CD4-positive, CD25-positive, alpha-beta regulatory T cell (primary cell): ENCODE data around the gene ARSB. TPM values are rescaled to one million over a fixed set of nuclear protein-coding genes. Genes with fewer than 3 reads are reported as not detected.

ENCODE experiments used
- ATAC-seq, 2 donors: fragments of 150-1000 bp; cut with Tn5 transposase; one replicate each; pipeline ENCODE4 v1.10.0; 2021; ENCODE audit warnings: low read depth in 2 of 2, moderate number of reproducible peaks in 2 of 2, moderate library complexity in 1 of 2
- DNase-seq, 3 donors: peaks; one replicate each; pipeline versions ENCODE4 v3.0.0 to v3.0.0-alpha.2; 2012 to 2022; ENCODE audit warnings: mixed read lengths in 1 of 3
- H3K27ac ChIP-seq: one replicate; pipeline ENCODE4 v1.7.0; 2013; ENCODE audit warnings: mild to moderate bottlenecking, low read length; ENCODE audit not compliant: insufficient read depth, poor library complexity, severe bottlenecking
- H3K27me3 ChIP-seq: one replicate; pipeline ENCODE4 v1.7.0; 2013; ENCODE audit warnings: low read length; ENCODE audit not compliant: control insufficient read depth, insufficient read depth
- H3K36me3 ChIP-seq: one replicate; pipeline ENCODE4 v1.7.0; 2013; ENCODE audit warnings: mild to moderate bottlenecking, low read length, moderate library complexity; ENCODE audit not compliant: control insufficient read depth, insufficient read depth
- H3K4me1 ChIP-seq: 2 replicates; pipeline ENCODE4 v1.7.0; 2013; ENCODE audit warnings: mild to moderate bottlenecking, low read length; ENCODE audit not compliant: insufficient read depth, control insufficient read depth, poor library complexity, severe bottlenecking
- H3K4me3 ChIP-seq: one replicate; pipeline ENCODE4 v1.7.0; 2013; ENCODE audit warnings: low read depth, mild to moderate bottlenecking, low read length, moderate library complexity
- H3K9me3 ChIP-seq, 2 experiments: 1 replicate in 1 of 2; 2 replicates in 1 of 2; pipeline ENCODE4 v1.7.0; 2013; ENCODE audit warnings: low read length in 2 of 2, mild to moderate bottlenecking in 1 of 2, moderate library complexity in 1 of 2; ENCODE audit not compliant: control insufficient read depth in 2 of 2
- H3K27ac Mint-ChIP-seq, 3 donors: one replicate each; pipeline ENCODE4 v1.8.0; 2020 to 2022; ENCODE audit warnings: mild to moderate bottlenecking in 3 of 3, mixed read lengths in 3 of 3, moderate library complexity in 2 of 3
- H3K27me3 Mint-ChIP-seq: one replicate; pipeline ENCODE4 v1.8.0; 2022; ENCODE audit warnings: mild to moderate bottlenecking, mixed read lengths
- H3K36me3 Mint-ChIP-seq: one replicate; pipeline ENCODE4 v1.8.0; 2020; ENCODE audit warnings: mixed read lengths
- H3K4me1 Mint-ChIP-seq, 4 donors: one replicate each; pipeline ENCODE4 v1.8.0; 2020 to 2022; ENCODE audit warnings: mixed read lengths in 4 of 4, mild to moderate bottlenecking in 1 of 4
- H3K4me3 Mint-ChIP-seq, 4 donors: one replicate each; pipeline ENCODE4 v1.8.0; 2020 to 2022; ENCODE audit warnings: mild to moderate bottlenecking in 4 of 4, mixed read lengths in 4 of 4, moderate library complexity in 3 of 4
- H3K9me3 Mint-ChIP-seq, 7 donors: one replicate each; pipeline ENCODE4 v1.8.0; 2020 to 2022; ENCODE audit warnings: mixed read lengths in 7 of 7, mild to moderate bottlenecking in 3 of 7, moderate library complexity in 2 of 7
- polyA plus RNA-seq, 4 donors: library from polyadenylated mRNA; unstranded; fragments of 300-500 nt; fragmentation: Illumina TruSeq; gene quantifications; one replicate each; pipeline ENCODE4 v1.2.3, GENCODE V29; 2021
- total RNA-seq: library from RNA; stranded (reverse); gene quantifications from one replicate; pipeline ENCODE4 v1.2.3, GENCODE V29; 2022

Gene ARSB
- total and polyA plus RNA-seq, 5 donors from 2014 or later: 3.4 to 6.5 (median 4.4) TPM

- Histone ChIP-seq H3K4me3 (no peak overlapping the region), H3K4me1 (no peaks in the 10 kb centered on the region), H3K27ac (no peak overlapping the region), H3K36me3 (peaks cover 2% of the 10 kb centered on the region), H3K9me3 (no peaks in the 10 kb centered on the region), H3K27me3 (no peaks in the 10 kb centered on the region)
- no peak overlapping the region for H3K27ac Mint-ChIP-seq
- no peaks in the 10 kb centered on the region for H3K27me3 Mint-ChIP-seq
- H3K4me3 Mint-ChIP-seq: no peak overlapping the region
- H3K36me3 Mint-ChIP-seq: peaks cover 38% of the 10 kb centered on the region
- no peaks in the 10 kb centered on the region for H3K9me3 Mint-ChIP-seq
- DNase-seq (peak in 1 of 3 donors; percentile 7), ATAC-seq (no peak)
- H3K4me1 Mint-ChIP-seq: peaks cover 0 to 5% (median 2%) of the 10 kb centered on the region in 4 donors
These were observed 208.5 kb downstream of the ARSB start for GRCh38 chr5:78776637-78777036.

- Histone ChIP-seq H3K27me3 (no peaks in the 10 kb centered on the region), H3K27ac (no peak overlapping the region), H3K9me3 (no peaks in the 10 kb centered on the region), H3K4me3 (no peak overlapping the region), H3K36me3 (no peaks in the 10 kb centered on the region), H3K4me1 (no peaks in the 10 kb centered on the region)
- Mint-ChIP-seq H3K27ac (no peak overlapping the region), H3K4me3 (no peak overlapping the region), H3K27me3 (no peaks in the 10 kb centered on the region), H3K36me3 (peaks cover 10% of the 10 kb centered on the region), H3K4me1 (peaks cover 0 to 6% (median 2%) of the 10 kb centered on the region in 4 donors), H3K9me3 (peaks cover 0 to 5% (median 0%) of the 10 kb centered on the region in 7 donors)
- ATAC-seq: no peak
- no peak for DNase-seq
These were observed 211.5 kb downstream of the ARSB start for GRCh38 chr5:78773655-78774054.

GRCh38 chr5:78771260-78772205 lies 213.6 kb downstream of the ARSB start:
- peaks cover 0 to 5% (median 0%) of the 10 kb centered on the region in 7 donors for H3K9me3 Mint-ChIP-seq
- DNase-seq (peak in 1 of 3 donors; percentile 53), ATAC-seq (no peak)
- Histone ChIP-seq H3K36me3 (no peaks in the 10 kb centered on the region), H3K27ac (no peak overlapping the region), H3K27me3 (no peaks in the 10 kb centered on the region), H3K4me3 (no peak overlapping the region), H3K4me1 (no peaks in the 10 kb centered on the region), H3K9me3 (no peaks in the 10 kb centered on the region)
- no peak overlapping the region for H3K4me3 Mint-ChIP-seq
- peak overlapping the region in 2 of 3 donors; percentile 42 to 83 for H3K27ac Mint-ChIP-seq
- peaks cover 5% of the 10 kb centered on the region for H3K36me3 Mint-ChIP-seq
- peaks cover 0 to 6% (median 2%) of the 10 kb centered on the region in 4 donors for H3K4me1 Mint-ChIP-seq
- H3K27me3 Mint-ChIP-seq: no peaks in the 10 kb centered on the region

- no peaks in the 10 kb centered on the region for H3K4me1 ChIP-seq
- no peak overlapping the region for H3K27ac ChIP-seq
- Mint-ChIP-seq H3K9me3 (peaks cover 0 to 9% (median 0%) of the 10 kb centered on the region in 7 donors), H3K27ac (no peak overlapping the region), H3K36me3 (peaks cover 5% of the 10 kb centered on the region), H3K4me3 (no peak overlapping the region), H3K27me3 (peaks cover 3% of the 10 kb centered on the region), H3K4me1 (peaks cover 0 to 6% (median 2%) of the 10 kb centered on the region in 4 donors)
- DNase-seq (no peak), ATAC-seq (no peak)
- no peak overlapping the region for H3K4me3 ChIP-seq
- no peaks in the 10 kb centered on the region for H3K27me3 ChIP-seq
- no peaks in the 10 kb centered on the region for H3K9me3 ChIP-seq
- H3K36me3 ChIP-seq: no peaks in the 10 kb centered on the region
These were observed 216.2 kb downstream of the ARSB start for GRCh38 chr5:78768781-78769380.

- Histone ChIP-seq H3K36me3 (no peaks in the 10 kb centered on the region), H3K9me3 (no peaks in the 10 kb centered on the region), H3K27ac (no peak overlapping the region), H3K4me3 (no peak overlapping the region), H3K27me3 (no peaks in the 10 kb centered on the region), H3K4me1 (no peaks in the 10 kb centered on the region)
- Mint-ChIP-seq H3K4me3 (no peak overlapping the region), H3K36me3 (no peaks in the 10 kb centered on the region), H3K4me1 (no peaks in the 10 kb centered on the region), H3K27ac (no peak overlapping the region), H3K27me3 (peaks cover 5% of the 10 kb centered on the region), H3K9me3 (peaks cover 0 to 9% (median 0%) of the 10 kb centered on the region in 7 donors)
- ATAC-seq (no peak), DNase-seq (no peak)
These were observed 218.7 kb downstream of the ARSB start for GRCh38 chr5:78766412-78766762.

GRCh38 chr5:78765756-78766411 lies 219.2 kb downstream of the ARSB start:
- no peak for ATAC-seq
- Mint-ChIP-seq H3K9me3 (peaks cover 0 to 9% (median 0%) of the 10 kb centered on the region in 7 donors), H3K4me1 (no peaks in the 10 kb centered on the region), H3K4me3 (no peak overlapping the region), H3K27ac (no peak overlapping the region), H3K36me3 (no peaks in the 10 kb centered on the region), H3K27me3 (peaks cover 5% of the 10 kb centered on the region)
- Histone ChIP-seq H3K27ac (no peak overlapping the region), H3K4me1 (no peaks in the 10 kb centered on the region), H3K4me3 (no peak overlapping the region), H3K27me3 (no peaks in the 10 kb centered on the region), H3K36me3 (no peaks in the 10 kb centered on the region), H3K9me3 (no peaks in the 10 kb centered on the region)
- DNase-seq: no peak

GRCh38 chr5:78765116-78765515 lies 220.0 kb downstream of the ARSB start:
- no peaks in the 10 kb centered on the region for H3K9me3 ChIP-seq
- ATAC-seq: no peak
- H3K36me3 ChIP-seq: no peaks in the 10 kb centered on the region
- H3K27ac Mint-ChIP-seq: no peak overlapping the region
- no peak overlapping the region for H3K4me3 Mint-ChIP-seq
- H3K36me3 Mint-ChIP-seq: no peaks in the 10 kb centered on the region
- no peaks in the 10 kb centered on the region for H3K27me3 ChIP-seq
- no peaks in the 10 kb centered on the region for H3K4me1 ChIP-seq
- H3K27me3 Mint-ChIP-seq: peaks cover 5% of the 10 kb centered on the region
- no peak overlapping the region for H3K4me3 ChIP-seq
- no peak for DNase-seq
- H3K4me1 Mint-ChIP-seq: no peaks in the 10 kb centered on the region
- no peak overlapping the region for H3K27ac ChIP-seq
- peaks cover 0 to 9% (median 0%) of the 10 kb centered on the region in 7 donors for H3K9me3 Mint-ChIP-seq
